Measurements from ENCODE around the gene BMP6.

The BMP6 gene

DNA sequence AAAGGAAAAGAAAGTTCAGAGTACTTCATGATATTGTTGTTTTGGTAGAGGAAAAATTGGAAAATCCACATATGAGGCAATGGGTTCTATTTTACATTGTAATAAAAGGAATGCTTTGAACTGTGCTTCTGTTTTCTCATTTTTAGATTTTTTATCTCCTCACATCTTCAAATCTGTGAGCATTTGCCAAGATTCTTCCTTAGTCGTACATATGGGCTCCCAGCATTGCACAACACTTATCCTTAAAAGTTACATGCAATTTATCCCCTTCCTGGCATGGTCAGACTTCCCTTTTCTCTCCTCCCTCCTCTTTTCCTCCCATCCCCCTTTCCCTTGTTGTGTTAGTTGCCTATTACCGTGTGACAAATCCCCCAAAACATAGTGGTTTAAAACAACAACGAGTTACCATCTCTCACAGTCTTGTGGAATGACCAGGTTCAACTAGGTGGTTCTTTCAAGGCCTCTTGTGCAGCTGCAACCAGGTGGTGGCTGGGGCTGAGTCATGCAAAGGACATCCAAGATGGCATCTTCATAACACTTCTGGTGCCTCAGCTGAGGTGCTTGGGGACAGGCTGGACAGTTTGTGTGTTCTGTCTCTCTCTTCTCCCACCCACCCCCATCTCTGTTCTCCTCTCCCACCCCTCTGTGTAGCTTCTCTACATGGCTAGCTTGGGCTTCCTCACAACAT, 116.0 kb downstream of the BMP6 start:
- Histone ChIP-seq H3K27me3 (no peaks in the 10 kb centered on the region), H3K9me3 (no peaks in the 10 kb centered on the region), H3K27ac (no peak overlapping the region), H3K36me3 (no peaks in the 10 kb centered on the region), H3K4me1 (ENCODE audit: control insufficient read depth in 1 of 2, insufficient read depth in 1 of 2, low read depth in 1 of 2, low read length in 1 of 2) (no peaks in the 10 kb centered on the region), H3K4me3 (ENCODE audit: low read depth in 1 of 2, low read length in 1 of 2) (no peak overlapping the region)
- TF ChIP-seq, protein P1, sequence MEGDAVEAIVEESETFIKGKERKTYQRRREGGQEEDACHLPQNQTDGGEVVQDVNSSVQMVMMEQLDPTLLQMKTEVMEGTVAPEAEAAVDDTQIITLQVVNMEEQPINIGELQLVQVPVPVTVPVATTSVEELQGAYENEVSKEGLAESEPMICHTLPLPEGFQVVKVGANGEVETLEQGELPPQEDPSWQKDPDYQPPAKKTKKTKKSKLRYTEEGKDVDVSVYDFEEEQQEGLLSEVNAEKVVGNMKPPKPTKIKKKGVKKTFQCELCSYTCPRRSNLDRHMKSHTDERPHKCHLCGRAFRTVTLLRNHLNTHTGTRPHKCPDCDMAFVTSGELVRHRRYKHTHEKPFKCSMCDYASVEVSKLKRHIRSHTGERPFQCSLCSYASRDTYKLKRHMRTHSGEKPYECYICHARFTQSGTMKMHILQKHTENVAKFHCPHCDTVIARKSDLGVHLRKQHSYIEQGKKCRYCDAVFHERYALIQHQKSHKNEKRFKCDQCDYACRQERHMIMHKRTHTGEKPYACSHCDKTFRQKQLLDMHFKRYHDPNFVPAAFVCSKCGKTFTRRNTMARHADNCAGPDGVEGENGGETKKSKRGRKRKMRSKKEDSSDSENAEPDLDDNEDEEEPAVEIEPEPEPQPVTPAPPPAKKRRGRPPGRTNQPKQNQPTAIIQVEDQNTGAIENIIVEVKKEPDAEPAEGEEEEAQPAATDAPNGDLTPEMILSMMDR (IDR thresholded peaks at IDR 0.05), result no peak

DNA sequence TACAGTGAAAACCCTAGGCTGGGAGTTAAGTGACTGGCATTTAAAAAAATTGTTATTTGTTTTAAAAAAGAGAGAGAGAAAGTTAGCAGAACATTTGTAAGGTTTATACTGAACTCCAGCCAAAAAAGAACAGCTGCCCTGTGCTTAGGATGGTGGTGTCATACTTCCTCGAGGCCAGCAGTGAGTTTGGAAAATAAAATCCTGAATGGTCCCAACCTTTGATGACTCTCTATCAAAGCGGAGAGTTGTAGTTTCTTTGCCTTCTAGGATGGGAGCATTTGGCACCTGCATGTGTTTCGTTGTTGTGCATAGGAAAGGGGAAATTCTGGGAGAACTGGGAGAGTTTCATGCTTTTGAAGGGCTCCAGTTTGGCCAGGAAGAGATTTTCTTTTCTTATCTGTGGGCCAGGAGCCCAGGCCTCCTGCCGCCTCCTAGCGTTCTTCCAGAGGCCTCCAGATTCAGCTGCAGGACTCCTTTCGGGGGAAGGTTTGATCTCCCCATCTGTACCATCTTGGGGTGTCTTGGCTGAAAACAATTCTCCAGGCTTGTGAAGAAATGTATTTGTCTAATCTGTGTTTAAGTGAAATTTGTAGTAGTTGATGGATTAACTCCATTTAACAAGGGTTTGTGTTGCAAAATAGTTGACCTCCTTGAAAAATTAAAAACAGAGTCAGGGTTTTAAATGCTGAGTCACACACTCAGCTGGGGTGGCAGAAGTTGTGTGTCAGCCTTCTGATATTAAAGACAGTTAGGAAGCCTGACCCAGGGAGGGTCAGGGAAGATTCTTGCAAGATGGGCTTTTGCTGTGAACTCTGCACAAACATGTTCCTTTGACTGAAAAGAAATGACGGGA, 121.3 kb downstream of the BMP6 start:
- Histone ChIP-seq H3K4me1 (ENCODE audit: control insufficient read depth in 1 of 2, insufficient read depth in 1 of 2, low read depth in 1 of 2, low read length in 1 of 2) (no peaks in the 10 kb centered on the region), H3K27me3 (no peaks in the 10 kb centered on the region), H3K4me3 (ENCODE audit: low read depth in 1 of 2, low read length in 1 of 2) (no peak overlapping the region), H3K36me3 (no peaks in the 10 kb centered on the region), H3K27ac (no peak overlapping the region), H3K9me3 (peaks cover 2% of the 10 kb centered on the region)
- TF ChIP-seq, protein P1 (IDR thresholded peaks at IDR 0.05), result no peak

DNA sequence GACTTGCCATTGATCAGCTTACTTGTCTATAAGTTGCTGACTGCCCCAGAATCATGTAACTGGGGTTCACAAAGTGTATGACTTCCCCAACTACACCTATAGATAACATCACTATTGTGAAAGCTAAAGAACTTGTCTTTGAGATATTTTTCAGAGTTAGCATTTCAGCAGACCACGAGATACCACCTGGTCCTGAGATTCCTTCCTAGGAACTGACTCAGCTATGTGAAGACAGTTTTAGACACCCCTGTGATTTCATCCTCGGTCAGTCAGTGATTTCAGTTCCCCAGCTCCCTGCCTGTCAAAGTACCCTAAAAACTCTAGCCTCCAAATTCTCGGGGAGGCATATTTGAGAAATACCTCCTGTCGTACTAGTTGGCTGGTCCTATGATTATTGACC, 122.3 kb downstream of the BMP6 start:
- TF ChIP-seq, protein P1 (IDR thresholded peaks at IDR 0.05), result no peak
- Histone ChIP-seq H3K4me3 (ENCODE audit: low read depth in 1 of 2, low read length in 1 of 2) (no peak overlapping the region), H3K36me3 (no peaks in the 10 kb centered on the region), H3K27me3 (no peaks in the 10 kb centered on the region), H3K9me3 (peaks cover 9% of the 10 kb centered on the region), H3K4me1 (ENCODE audit: control insufficient read depth in 1 of 2, insufficient read depth in 1 of 2, low read depth in 1 of 2, low read length in 1 of 2) (no peaks in the 10 kb centered on the region), H3K27ac (no peak overlapping the region)

DNA sequence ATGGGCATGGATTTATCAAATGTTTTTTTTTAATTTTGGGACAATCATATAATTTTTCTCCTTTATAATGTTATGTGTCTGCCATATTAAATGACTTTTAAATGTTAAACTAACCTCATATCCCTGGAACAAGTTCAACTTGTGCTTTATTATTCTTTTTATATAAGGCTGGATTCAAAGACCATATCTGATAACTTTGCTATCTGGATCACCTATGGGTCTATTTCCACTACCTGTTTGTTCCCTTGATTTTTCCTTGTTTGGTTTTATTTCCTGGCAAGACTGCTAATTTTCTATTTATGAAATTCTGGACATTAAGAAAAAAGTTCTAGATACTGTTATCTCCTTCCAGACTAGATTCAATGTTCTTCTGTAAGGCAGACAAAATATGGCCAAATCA, 125.9 kb downstream of the BMP6 start:
- H3K27ac ChIP-seq, result no peak overlapping the region
- peaks cover 9% of the 10 kb centered on the region for H3K9me3 ChIP-seq
- TF ChIP-seq, protein P1 (IDR thresholded peaks at IDR 0.05), result no peak
- H3K27me3 ChIP-seq, result no peaks in the 10 kb centered on the region
- H3K4me3 ChIP-seq (ENCODE audit: low read depth in 1 of 2, low read length in 1 of 2), result no peak overlapping the region
- H3K4me1 ChIP-seq (ENCODE audit: control insufficient read depth in 1 of 2, insufficient read depth in 1 of 2, low read depth in 1 of 2, low read length in 1 of 2), result no peaks in the 10 kb centered on the region
- no peaks in the 10 kb centered on the region for H3K36me3 ChIP-seq

DNA sequence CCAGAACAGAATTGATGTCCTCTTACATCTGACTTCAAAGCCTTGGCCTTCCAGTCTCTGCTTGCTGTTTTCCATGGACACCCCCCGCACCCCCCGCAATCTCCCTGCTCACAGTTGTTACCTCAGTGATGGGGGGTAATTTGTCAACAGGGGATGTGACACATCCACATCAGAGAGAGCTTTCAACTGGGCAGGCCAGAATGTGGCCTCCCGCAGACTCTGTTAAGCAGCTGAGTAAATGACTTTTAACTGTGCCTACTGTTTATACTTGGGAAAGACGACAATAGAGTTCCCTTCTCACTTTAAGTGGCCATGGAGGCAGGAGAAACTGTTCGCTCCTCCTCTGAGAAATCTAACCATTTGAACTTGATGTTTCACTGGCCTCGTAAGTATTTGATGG, 133.7 kb downstream of the BMP6 start:
- H3K36me3 ChIP-seq, result no peaks in the 10 kb centered on the region
- no peaks in the 10 kb centered on the region for H3K4me1 ChIP-seq (ENCODE audit: control insufficient read depth in 1 of 2, insufficient read depth in 1 of 2, low read depth in 1 of 2, low read length in 1 of 2)
- TF ChIP-seq, protein P1 (IDR thresholded peaks at IDR 0.05), result no peak
- H3K27me3 ChIP-seq, result no peaks in the 10 kb centered on the region
- H3K9me3 ChIP-seq, result no peaks in the 10 kb centered on the region
- H3K27ac ChIP-seq, result no peak overlapping the region
- H3K4me3 ChIP-seq (ENCODE audit: low read depth in 1 of 2, low read length in 1 of 2), result no peak overlapping the region
